ENCODE results near the gene AKAP8. TPM values are rescaled to one million over a fixed set of nuclear protein-coding genes. Genes with fewer than 3 reads are reported as not detected.
A peak's percentile ranks its signal among the peaks of the same experiment; 100 is the strongest.

Gene AKAP8
- polyA plus RNA-seq, 1 donor (not counting 4 experiments of a cell fraction or from before 2014, with no cell fraction given): 18.1 TPM

- no peak overlapping the region for H3K9ac ChIP-seq (ENCODE audit: control insufficient read depth, extremely low read depth, insufficient read depth, low read length)
- no peak for DNase-seq (ENCODE audit: low read depth, low spot score)
- no peak for FAIRE-seq
- peaks cover 40 to 42% of the 10 kb centered on the region in 2 experiments for H3K36me3 ChIP-seq (ENCODE audit: control insufficient read depth in 2 of 2, extremely low read depth in 1 of 2, insufficient read depth in 2 of 2, low read length in 2 of 2)
- dilution Hi-C loops (cut with MboI; ENCODE audit: extremely low pct_ligation_motif_present, low sequenced_read_pairs): no loop called here
- peaks cover 9% of the 10 kb centered on the region for H3K79me2 ChIP-seq (ENCODE audit: control insufficient read depth, insufficient read depth, low read length)
- no peaks in the 10 kb centered on the region for H3K4me1 ChIP-seq (ENCODE audit: control insufficient read depth, extremely low read depth, insufficient read depth, low read length)
- H3K4me3 ChIP-seq (ENCODE audit: control insufficient read depth in 2 of 3, extremely low read depth in 1 of 3, insufficient read depth in 2 of 3, low read depth in 1 of 3, low read length in 3 of 3): no peak overlapping the region
- no peak overlapping the region for H3K4me2 ChIP-seq (ENCODE audit: control insufficient read depth, extremely low read depth, insufficient read depth, low read depth, low read length)
- no peaks in the 10 kb centered on the region for H4K20me1 ChIP-seq (ENCODE audit: control insufficient read depth, extremely low read depth, insufficient read depth, low read length)
- TF ChIP-seq CTCF (optimal IDR thresholded peaks at IDR 0.05 in 1 of 3, IDR thresholded peaks at IDR 0.05 in 1 of 3, conservative IDR thresholded peaks at IDR 0.05 in 1 of 3; ENCODE audit: extremely low read depth in 1 of 3, insufficient read depth in 2 of 3, low read length in 3 of 3) (no peak), EZH2 (IDR thresholded peaks at IDR 0.05; ENCODE audit: low read length) (no peak)
- no peak overlapping the region for H3K27ac ChIP-seq (ENCODE audit: control insufficient read depth, insufficient read depth, low read length)
- no peaks in the 10 kb centered on the region for H3K27me3 ChIP-seq (ENCODE audit: control insufficient read depth, extremely low read depth, insufficient read depth, low read length)
- H3K9me1 ChIP-seq (ENCODE audit: control insufficient read depth, extremely low read depth, insufficient read depth, low read length): no peaks in the 10 kb centered on the region
- H2AFZ ChIP-seq (ENCODE audit: control insufficient read depth, low read length): no peak overlapping the region
- no peaks in the 10 kb centered on the region for H3K9me3 ChIP-seq (ENCODE audit: control insufficient read depth, low read depth, low read length)
These were observed 11.4 kb downstream of the AKAP8 start for GRCh38 chr19:15368051-15368632.

- FAIRE-seq (peak; percentile 65), DNase-seq (ENCODE audit: low read depth, low spot score) (no peak)
- Histone ChIP-seq H3K79me2 (ENCODE audit: control insufficient read depth, insufficient read depth, low read length) (peaks cover 4% of the 10 kb centered on the region), H3K36me3 (ENCODE audit: control insufficient read depth in 2 of 2, extremely low read depth in 1 of 2, insufficient read depth in 2 of 2, low read length in 2 of 2) (peaks cover 38% of the 10 kb centered on the region in 2 experiments), H4K20me1 (ENCODE audit: control insufficient read depth, extremely low read depth, insufficient read depth, low read length) (no peaks in the 10 kb centered on the region), H3K4me3 (ENCODE audit: control insufficient read depth in 2 of 3, extremely low read depth in 1 of 3, insufficient read depth in 2 of 3, low read depth in 1 of 3, low read length in 3 of 3) (no peak overlapping the region), H3K9me1 (ENCODE audit: control insufficient read depth, extremely low read depth, insufficient read depth, low read length) (no peaks in the 10 kb centered on the region), H2AFZ (ENCODE audit: control insufficient read depth, low read length) (no peak overlapping the region), H3K9me3 (ENCODE audit: control insufficient read depth, low read depth, low read length) (no peaks in the 10 kb centered on the region), H3K27me3 (ENCODE audit: control insufficient read depth, extremely low read depth, insufficient read depth, low read length) (no peaks in the 10 kb centered on the region), H3K9ac (ENCODE audit: control insufficient read depth, extremely low read depth, insufficient read depth, low read length) (no peak overlapping the region), H3K4me2 (ENCODE audit: control insufficient read depth, extremely low read depth, insufficient read depth, low read depth, low read length) (no peak overlapping the region), H3K27ac (ENCODE audit: control insufficient read depth, insufficient read depth, low read length) (no peak overlapping the region), H3K4me1 (ENCODE audit: control insufficient read depth, extremely low read depth, insufficient read depth, low read length) (no peaks in the 10 kb centered on the region)
- dilution Hi-C loops (cut with MboI; ENCODE audit: extremely low pct_ligation_motif_present, low sequenced_read_pairs): no loop called here
- TF ChIP-seq CTCF (optimal IDR thresholded peaks at IDR 0.05 in 1 of 3, IDR thresholded peaks at IDR 0.05 in 1 of 3, conservative IDR thresholded peaks at IDR 0.05 in 1 of 3; ENCODE audit: extremely low read depth in 1 of 3, insufficient read depth in 2 of 3, low read length in 3 of 3) (no peak), EZH2 (IDR thresholded peaks at IDR 0.05; ENCODE audit: low read length) (no peak)
These were observed 12.1 kb downstream of the AKAP8 start for GRCh38 chr19:15367439-15367838.

All from keratinocyte (primary cell).